NCI-H2107 (cell line): ENCODE measurements around the gene NPIPA8.
"Not testable (repeated sequence)": the region's sequence is repeated elsewhere in the genome, so short reads cannot be mapped to it uniquely, and the experiment has no call there.

ENCODE experiments used
- DNase-seq: peaks from one replicate; lab custom pipeline; 2025; lab: John Stamatoyannopoulos, UW

The NPIPA8 gene

DNA sequence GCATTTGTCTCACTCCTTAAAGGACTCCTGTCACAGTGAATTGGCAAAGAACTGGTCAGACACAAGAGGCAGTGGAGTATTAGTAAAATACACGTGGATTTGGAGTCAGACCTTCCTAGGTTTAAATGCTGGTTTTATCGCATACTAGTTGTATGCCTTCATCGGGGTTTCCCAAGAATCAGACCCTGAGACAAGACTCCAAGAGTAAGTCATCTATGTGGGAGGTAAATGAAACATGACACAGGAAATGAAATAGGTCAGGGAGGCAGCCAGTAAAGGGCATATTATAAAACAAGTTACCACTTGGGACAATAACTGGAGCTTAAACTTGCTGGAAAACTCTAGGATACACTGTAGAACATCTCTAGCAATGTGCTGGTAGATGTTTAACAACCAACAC lies 59.8 kb downstream of the NPIPA8 start:
- DNase-seq = not testable (repeated sequence)

DNA sequence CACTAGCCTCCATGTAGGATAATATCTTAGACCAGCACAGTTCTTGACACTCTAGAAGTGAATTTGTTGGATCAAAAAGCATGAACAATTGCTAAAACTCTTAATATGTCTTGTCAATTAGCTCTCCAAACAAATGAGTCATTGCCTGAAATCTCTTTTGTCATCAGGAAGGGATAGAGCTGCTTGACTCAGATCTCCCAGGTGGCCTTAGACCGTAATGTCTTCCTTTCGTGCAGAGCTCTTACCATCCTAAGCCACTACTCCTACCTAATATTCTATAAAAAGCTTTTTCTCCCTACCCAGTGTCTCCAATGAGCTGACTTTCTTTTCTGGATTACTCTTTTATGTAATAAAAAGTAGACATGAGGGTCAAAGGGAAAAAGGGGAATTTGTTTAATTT lies 66.4 kb downstream of the NPIPA8 start:
- not testable (repeated sequence) for DNase-seq
